GM18909 (cell line): ENCODE results near the gene SBK2.

ENCODE experiments used
- ATAC-seq: cut with Tn5 transposase; IDR thresholded peaks from one replicate; pipeline ENCODE4 v1.9.1; 2021; ENCODE audit warnings: mild to moderate bottlenecking; ENCODE audit not compliant: unreplicated experiment, poor library complexity

SBK2 gene

DNA sequence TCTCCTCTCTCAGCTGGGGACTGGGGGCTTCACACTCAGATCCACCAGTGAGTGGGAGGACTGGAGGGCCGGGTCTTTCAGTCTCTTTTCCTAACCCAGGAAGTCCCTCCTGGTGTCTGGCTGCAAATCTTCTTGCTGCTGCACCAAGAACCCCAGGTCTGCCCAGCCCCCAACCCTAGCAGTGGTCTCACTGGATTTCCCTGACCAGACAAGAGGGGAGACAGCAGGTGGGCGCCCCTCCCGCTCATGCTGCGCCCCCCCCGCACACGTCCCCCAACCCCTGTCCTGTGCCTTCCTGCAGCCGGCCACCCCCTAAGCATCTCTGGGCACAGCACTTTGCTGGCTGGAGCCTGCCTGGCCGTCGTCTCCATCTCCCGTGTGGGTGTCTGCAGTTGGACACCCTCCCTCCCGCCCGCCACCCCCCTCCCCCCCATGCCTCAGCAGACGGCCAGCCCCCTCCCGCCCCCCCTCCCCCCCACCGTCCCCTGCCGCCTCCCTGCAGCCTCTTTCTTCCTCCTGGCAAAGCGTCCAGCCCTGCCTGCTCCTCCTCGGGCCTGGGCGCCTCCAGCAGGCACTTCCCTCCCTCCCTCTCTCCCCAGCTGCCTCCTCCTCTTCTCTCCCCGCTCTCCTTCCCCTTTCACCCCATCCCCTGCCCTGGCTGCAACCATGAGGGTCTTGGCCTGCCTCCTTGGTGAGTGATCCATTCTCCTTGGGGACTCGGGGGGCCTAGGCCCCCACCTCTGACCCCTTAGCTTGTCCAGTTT lies 48.8 kb downstream of the SBK2 start, which contains the start of gene SSC5D:
Gene SSC5D (plus strand): TSS at position 513 of the 764 bp plus-strand sequence. CDS start 154 bp downstream, at position 667.
- ATAC-seq = no peak

GRCh38 chr19:55486971-55487923 lies 49.7 kb downstream of the SBK2 start:
- ATAC-seq = no peak

GRCh38 chr19:55486043-55486970 lies 50.6 kb downstream of the SBK2 start:
- ATAC-seq = no peak

- ATAC-seq = no peak
Observed at GRCh38 chr19:55485439-55486011, 51.4 kb downstream of the SBK2 start.

DNA sequence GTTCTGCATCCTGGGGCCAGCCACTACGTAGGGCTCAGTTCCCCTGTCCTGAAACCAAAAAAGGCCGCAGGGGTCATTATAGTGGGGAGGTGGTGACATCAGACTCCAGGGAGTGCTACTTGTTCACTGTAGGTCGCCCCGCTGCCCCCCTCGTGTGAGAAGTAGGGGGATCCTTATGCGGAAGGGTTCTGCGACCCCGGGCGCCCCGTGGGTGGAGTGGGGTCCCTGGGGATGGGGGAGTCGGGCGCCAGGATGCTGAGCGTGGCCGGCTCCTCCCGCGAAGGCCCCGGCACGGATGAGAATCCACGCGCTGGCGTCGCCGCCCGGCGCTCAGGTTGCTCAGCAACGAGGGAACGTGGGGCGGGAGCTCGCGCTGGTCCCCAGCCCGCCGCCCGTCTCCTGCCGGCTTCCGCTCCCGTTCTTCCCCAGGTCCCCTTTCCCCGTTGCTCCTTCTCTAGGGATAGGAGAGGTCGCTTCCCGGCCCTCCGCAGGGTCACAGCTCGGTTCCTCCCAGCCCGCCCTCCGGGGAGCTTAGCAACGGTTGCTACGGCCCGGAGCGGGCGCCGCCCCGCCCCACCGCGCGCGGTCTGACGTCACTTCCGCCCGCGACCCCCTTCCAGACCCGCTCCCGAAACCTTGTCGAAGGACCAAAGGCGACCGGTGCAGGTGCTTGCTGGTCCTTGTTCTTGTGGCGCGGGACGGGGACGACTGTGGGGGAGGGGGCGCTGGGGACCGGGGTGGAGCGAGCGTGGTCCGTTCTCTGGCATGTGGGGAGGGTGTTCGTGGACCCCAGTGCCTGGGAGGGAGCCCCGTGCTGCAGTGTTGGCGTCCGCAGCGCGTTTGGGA lies 52.1 kb downstream of the SBK2 start, which contains the start of gene NAT14:
Gene NAT14 (plus strand): TSS at position 596 of the 846 bp plus-strand sequence. CDS start 521 bp downstream, outside the sequence.
- ATAC-seq = peak; percentile 61

- ATAC-seq = no peak
Observed at GRCh38 chr19:55483706-55484592, 53.0 kb downstream of the SBK2 start.

- no peak for ATAC-seq
Observed at GRCh38 chr19:55482967-55483705, 53.8 kb downstream of the SBK2 start.

- ATAC-seq = no peak
Observed at GRCh38 chr19:55482156-55482961, 54.6 kb downstream of the SBK2 start.

GRCh38 chr19:55481794-55482155 lies 55.2 kb downstream of the SBK2 start:
- no peak for ATAC-seq

- no peak for ATAC-seq
Observed at GRCh38 chr19:55481148-55481793, 55.7 kb downstream of the SBK2 start.

DNA sequence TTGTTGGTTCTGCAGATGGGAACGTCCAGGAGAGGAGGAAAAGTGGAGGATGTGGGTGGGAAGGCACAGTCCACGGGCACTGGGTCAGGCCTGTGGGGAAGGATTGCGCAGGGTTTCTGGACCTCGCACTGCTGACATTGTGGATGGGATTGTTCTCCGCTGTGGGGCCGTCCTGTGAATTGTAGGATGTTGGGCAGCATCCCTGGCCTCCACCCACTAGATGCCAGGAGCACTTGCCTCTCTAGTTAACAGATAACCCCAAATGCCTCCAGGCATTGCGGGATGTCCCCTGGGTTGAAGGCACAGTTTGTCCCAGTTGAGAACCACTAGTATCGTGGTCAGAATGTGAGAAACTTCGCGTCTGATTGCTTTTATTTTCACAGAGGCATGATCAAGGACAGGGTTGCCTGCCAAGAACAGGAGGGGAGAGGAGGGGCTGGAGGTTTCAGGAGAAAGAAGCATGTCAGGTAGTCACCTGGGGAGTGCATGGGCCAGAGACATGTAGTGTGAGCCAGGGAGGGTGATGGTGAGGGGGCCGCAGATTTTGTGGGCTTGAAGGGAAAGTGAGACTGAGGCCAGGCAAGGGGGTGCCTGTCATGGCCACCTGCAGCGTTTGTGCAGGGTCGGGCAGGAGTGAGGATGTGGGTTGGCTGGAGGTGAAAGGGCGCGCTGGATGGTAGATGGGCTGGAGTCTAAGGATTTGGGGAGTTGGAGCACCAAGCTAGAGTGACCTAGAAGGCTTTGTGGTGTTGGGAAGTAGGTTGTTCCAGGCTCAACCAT lies 57.3 kb downstream of the SBK2 start:
- no peak for ATAC-seq

DNA sequence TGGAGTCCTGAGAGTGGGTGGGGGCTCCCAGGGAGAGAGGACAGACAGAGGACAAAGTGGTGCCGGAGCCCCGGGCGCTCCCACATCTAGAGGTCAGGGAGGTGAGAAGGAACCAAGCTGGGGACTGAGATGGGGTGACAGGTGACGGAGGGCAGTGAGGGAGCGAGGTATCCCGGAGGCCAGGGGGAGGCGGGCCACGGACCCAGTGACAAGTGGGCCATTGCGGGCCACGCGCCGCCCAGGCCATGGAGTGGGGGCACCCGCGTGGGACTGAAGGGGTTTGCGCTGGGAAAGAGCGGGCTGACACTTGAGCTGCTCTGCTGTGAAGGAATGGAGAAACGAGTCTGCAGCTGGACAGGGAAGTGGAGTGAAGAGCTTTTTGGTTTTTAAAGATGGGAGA lies 57.9 kb downstream of the SBK2 start:
- ATAC-seq = no peak
